ENCODE results near the gene LRFN4.
A peak's percentile ranks its signal among the peaks of the same experiment; 100 is the strongest.

The LRFN4 gene

GRCh38 chr11:66840317-66841091 lies 16.4 kb upstream of the LRFN4 start:
- no peak for DNase-seq (ENCODE audit: low read depth)
- H3K4me3 ChIP-seq (ENCODE audit: low read depth, low read length): no peak overlapping the region
- TF ChIP-seq, protein P1, sequence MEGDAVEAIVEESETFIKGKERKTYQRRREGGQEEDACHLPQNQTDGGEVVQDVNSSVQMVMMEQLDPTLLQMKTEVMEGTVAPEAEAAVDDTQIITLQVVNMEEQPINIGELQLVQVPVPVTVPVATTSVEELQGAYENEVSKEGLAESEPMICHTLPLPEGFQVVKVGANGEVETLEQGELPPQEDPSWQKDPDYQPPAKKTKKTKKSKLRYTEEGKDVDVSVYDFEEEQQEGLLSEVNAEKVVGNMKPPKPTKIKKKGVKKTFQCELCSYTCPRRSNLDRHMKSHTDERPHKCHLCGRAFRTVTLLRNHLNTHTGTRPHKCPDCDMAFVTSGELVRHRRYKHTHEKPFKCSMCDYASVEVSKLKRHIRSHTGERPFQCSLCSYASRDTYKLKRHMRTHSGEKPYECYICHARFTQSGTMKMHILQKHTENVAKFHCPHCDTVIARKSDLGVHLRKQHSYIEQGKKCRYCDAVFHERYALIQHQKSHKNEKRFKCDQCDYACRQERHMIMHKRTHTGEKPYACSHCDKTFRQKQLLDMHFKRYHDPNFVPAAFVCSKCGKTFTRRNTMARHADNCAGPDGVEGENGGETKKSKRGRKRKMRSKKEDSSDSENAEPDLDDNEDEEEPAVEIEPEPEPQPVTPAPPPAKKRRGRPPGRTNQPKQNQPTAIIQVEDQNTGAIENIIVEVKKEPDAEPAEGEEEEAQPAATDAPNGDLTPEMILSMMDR (IDR thresholded peaks at IDR 0.05; ENCODE audit: control insufficient read depth, extremely low read depth, insufficient read depth): no peak

- peak overlapping the region; percentile 97 for H3K4me3 ChIP-seq (ENCODE audit: low read depth, low read length)
- DNase-seq (ENCODE audit: low read depth): no peak
- TF ChIP-seq, protein P1 (IDR thresholded peaks at IDR 0.05; ENCODE audit: control insufficient read depth, extremely low read depth, insufficient read depth): no peak
Measured at GRCh38 chr11:66841861-66842260, 15.0 kb upstream of the LRFN4 start.

DNA sequence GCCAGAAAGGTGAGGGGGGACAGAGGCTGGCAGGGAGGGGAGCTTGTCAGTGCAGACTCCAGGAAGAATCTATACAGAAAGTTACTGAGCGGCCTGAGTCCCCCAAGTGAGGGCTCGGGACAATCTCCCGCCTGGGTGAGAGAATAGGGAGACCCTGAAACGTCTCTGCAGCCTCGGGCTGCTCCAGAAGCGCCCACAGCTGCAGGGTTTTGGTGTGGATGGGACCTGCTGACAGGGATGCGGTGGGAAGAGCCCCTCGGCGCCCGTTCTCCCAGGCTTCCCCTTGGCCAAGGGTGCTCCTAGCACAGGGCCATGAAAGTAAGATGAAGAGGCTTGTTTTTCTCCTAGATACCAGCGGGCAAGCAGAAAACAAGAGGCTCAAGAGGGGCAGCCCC lies 14.4 kb upstream of the LRFN4 start:
- TF ChIP-seq, protein P1 (IDR thresholded peaks at IDR 0.05; ENCODE audit: control insufficient read depth, extremely low read depth, insufficient read depth): no peak
- DNase-seq (ENCODE audit: low read depth): no peak
- H3K4me3 ChIP-seq (ENCODE audit: low read depth, low read length): peak overlapping the region; percentile 97

- TF ChIP-seq, protein P1 (IDR thresholded peaks at IDR 0.05; ENCODE audit: control insufficient read depth, extremely low read depth, insufficient read depth): no peak
- H3K4me3 ChIP-seq (ENCODE audit: low read depth, low read length): peak within 1 kb of the TSS; percentile 97
- DNase-seq (ENCODE audit: low read depth): peak; percentile 53
Measured at GRCh38 chr11:66842896-66843775, 13.7 kb upstream of the LRFN4 start, which contains the start of gene RCE1. RCE1 (plus strand) TSS chr11:66843441; CDS start chr11:66843456, 15 bp downstream.

DNA sequence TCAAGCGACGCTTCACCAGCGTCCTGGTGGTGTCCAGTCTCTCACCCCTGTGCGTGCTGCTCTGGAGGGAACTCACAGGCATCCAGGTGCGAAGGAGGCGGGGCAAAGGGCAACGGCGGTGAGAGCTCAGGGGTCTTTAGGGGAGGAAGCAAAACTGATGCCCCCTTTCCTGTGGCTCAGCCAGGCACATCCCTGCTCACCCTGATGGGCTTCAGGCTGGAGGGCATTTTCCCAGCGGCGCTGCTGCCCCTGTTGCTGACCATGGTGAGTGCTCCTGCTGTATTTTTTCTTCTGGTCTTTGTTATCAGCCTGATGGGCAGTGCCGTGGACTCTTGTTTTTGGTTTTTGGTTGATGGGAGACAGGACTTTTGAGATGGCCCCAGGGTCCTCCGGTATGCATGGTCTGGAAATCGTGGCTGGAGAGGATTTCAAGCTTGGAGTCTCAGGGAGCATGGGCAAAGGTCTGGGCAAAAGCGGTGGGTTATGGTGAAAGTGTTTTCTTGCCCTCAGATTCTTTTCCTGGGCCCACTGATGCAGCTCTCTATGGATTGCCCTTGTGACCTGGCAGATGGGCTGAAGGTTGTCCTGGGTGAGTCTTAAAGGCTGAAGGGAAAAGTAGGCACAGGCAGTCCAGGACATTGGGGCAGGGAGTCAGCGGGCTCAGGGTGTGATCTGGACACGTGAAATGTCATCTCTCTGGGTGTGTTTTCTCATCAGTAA lies 12.9 kb upstream of the LRFN4 start:
- DNase-seq (ENCODE audit: low read depth): no peak
- TF ChIP-seq, protein P1 (IDR thresholded peaks at IDR 0.05; ENCODE audit: control insufficient read depth, extremely low read depth, insufficient read depth): no peak
- peak overlapping the region; percentile 97 for H3K4me3 ChIP-seq (ENCODE audit: low read depth, low read length)

GRCh38 chr11:66844496-66845142 lies 12.2 kb upstream of the LRFN4 start:
- TF ChIP-seq, protein P1 (IDR thresholded peaks at IDR 0.05; ENCODE audit: control insufficient read depth, extremely low read depth, insufficient read depth): no peak
- H3K4me3 ChIP-seq (ENCODE audit: low read depth, low read length): peak overlapping the region; percentile 97
- no peak for DNase-seq (ENCODE audit: low read depth)

Measured in LNCaP clone FGC (cell line).